HG03103 (cell line): Measurements from ENCODE around the gene HOXC9.

ENCODE experiments used
- ATAC-seq: cut with Tn5 transposase; IDR thresholded peaks from one replicate; pipeline ENCODE4 v1.9.1; 2021; ENCODE audit warnings: low read depth; ENCODE audit not compliant: unreplicated experiment

The HOXC9 gene

GRCh38 chr12:53963005-53963404, 37.0 kb upstream of the HOXC9 start:
- ATAC-seq: no peak

GRCh38 chr12:53963434-53964314, 36.3 kb upstream of the HOXC9 start:
- ATAC-seq: no peak

GRCh38 chr12:53964315-53964713, 35.6 kb upstream of the HOXC9 start:
- no peak for ATAC-seq

- no peak for ATAC-seq
These were observed 34.5 kb upstream of the HOXC9 start for GRCh38 chr12:53965281-53966084.

GRCh38 chr12:53966085-53966384, 33.9 kb upstream of the HOXC9 start:
- no peak for ATAC-seq

GRCh38 chr12:53966385-53967133, 33.4 kb upstream of the HOXC9 start:
- no peak for ATAC-seq

GRCh38 chr12:53967421-53967925, 32.5 kb upstream of the HOXC9 start:
- ATAC-seq: no peak

GRCh38 chr12:53968214-53969127, 31.5 kb upstream of the HOXC9 start:
- no peak for ATAC-seq

- ATAC-seq: no peak
These were observed 30.2 kb upstream of the HOXC9 start for GRCh38 chr12:53969588-53970259.

GRCh38 chr12:53970451-53970850, 29.5 kb upstream of the HOXC9 start:
- no peak for ATAC-seq

GRCh38 chr12:53971129-53971528, 28.8 kb upstream of the HOXC9 start:
- ATAC-seq: no peak

GRCh38 chr12:53971686-53972085, 28.3 kb upstream of the HOXC9 start:
- no peak for ATAC-seq

GRCh38 chr12:53972152-53972702, 27.7 kb upstream of the HOXC9 start:
- ATAC-seq: no peak

- no peak for ATAC-seq
These were observed 27.2 kb upstream of the HOXC9 start, which contains the start of gene HOXC11 for GRCh38 chr12:53972722-53973235. Gene HOXC11, plus strand, starts transcription at chr12:53973126. Its CDS starts 116 bp downstream, at chr12:53973242.

GRCh38 chr12:53973236-53974042, 26.5 kb upstream of the HOXC9 start:
- ATAC-seq: no peak

GRCh38 chr12:53974084-53975063, 25.6 kb upstream of the HOXC9 start, which contains the start of gene HOTAIR:
Gene HOTAIR, minus strand, starts transcription at chr12:53974954.
- ATAC-seq: no peak

- ATAC-seq: no peak
These were observed 24.9 kb upstream of the HOXC9 start for GRCh38 chr12:53975064-53975471.
